Measurements from ENCODE around the gene IPO13. TPM values are rescaled to one million over a fixed set of nuclear protein-coding genes. Genes with fewer than 3 reads are reported as not detected.

The IPO13 gene
- total and polyA plus RNA-seq, 10 of the 15 experiments (the other 5 are each of a cell fraction or from before 2014, with no cell fraction given): 7.1 to 26.6 (median 15.9) TPM

DNA sequence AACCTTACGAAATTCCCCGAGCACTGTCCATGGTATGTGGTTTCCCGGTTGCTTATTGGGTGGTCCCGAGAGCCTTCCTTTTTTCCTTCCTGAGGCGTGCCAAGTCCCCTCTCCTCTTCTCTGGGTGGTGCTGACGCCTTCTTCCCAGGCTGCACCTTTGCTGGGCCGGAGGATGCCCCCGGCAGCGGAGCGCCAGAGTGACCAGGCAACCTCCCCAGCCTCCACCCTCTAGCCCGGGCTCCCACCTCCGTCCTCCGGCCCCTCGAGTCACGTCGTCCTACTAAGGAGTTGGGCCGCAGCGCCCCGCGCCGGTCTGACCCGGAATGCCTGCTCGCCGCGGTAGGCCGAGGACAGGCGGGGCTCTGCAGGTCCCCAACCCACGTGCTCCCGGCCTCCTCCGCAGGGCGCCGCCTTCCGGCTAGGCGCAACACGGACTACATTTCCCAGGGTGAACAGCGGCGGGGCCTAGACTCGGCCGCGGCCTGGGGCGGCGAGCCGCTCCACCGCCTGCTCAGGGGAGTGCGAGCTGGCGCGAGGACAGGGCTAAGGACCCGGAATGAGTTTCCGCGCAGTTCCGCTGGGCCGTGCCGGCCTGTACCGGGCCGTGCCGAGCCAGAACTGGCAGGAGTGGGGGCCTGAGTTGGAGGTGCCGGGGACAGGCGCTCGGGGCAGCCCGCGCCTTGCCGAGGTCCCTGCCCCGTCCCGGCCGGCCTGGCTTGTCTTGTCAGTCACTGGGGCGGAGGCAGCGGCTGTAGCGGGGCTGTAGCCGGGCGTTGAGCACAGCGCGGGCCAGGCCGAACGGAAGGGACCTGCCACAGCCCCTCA lies at the start of gene IPO13 (continued):
- TF ChIP-seq, protein P1, sequence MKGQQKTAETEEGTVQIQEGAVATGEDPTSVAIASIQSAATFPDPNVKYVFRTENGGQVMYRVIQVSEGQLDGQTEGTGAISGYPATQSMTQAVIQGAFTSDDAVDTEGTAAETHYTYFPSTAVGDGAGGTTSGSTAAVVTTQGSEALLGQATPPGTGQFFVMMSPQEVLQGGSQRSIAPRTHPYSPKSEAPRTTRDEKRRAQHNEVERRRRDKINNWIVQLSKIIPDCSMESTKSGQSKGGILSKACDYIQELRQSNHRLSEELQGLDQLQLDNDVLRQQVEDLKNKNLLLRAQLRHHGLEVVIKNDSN (IDR thresholded peaks at IDR 0.05; ENCODE audit: borderline replicate concordance, extremely low read length, insufficient read depth, low read depth, low read length): peak; percentile 89
- TF ChIP-seq ZNF207 (IDR thresholded peaks at IDR 0.05; ENCODE audit: borderline replicate concordance): peak; percentile 99
- TF ChIP-seq NR2C1 (IDR thresholded peaks at IDR 0.05): peak; percentile 69
- TF ChIP-seq ZBTB4 (CRISPR knock-in tag; IDR thresholded peaks at IDR 0.05): no peak
- peak; percentile 86 for TF ChIP-seq NBN (IDR thresholded peaks at IDR 0.05)
- TF ChIP-seq BHLHE40 (IDR thresholded peaks at IDR 0.05; ENCODE audit: borderline replicate concordance in 1 of 2, low read depth in 2 of 2, low read length in 1 of 2): peak; percentile 54 to 78; a peak in 3 of 4 replicates
- no peak for TF ChIP-seq KAT2A (conservative IDR thresholded peaks at IDR 0.05; ENCODE audit: control insufficient read depth, low read depth, low read length)
- TF ChIP-seq PAX8 (IDR thresholded peaks at IDR 0.05): no peak
- TF ChIP-seq HDGF (IDR thresholded peaks at IDR 0.05): peak; percentile 95; the same call in 1 of the 2 replicates
- peak; percentile 56 for TF ChIP-seq SP1 (IDR thresholded peaks at IDR 0.05; ENCODE audit: low read depth, low read length)
- TF ChIP-seq SUPT20H (IDR thresholded peaks at IDR 0.05; ENCODE audit: borderline replicate concordance, control insufficient read depth, low read depth, low read length): no peak
- TF ChIP-seq EZH2 (IDR thresholded peaks at IDR 0.05; ENCODE audit: borderline replicate concordance, control insufficient read depth, low read depth, low read length): no peak
- no peak for TF ChIP-seq BCL11A (IDR thresholded peaks at IDR 0.05; ENCODE audit: low read depth, low read length)
- TF ChIP-seq SUZ12 (IDR thresholded peaks at IDR 0.05; ENCODE audit: unreplicated experiment): no peak
- TF ChIP-seq, protein P2, sequence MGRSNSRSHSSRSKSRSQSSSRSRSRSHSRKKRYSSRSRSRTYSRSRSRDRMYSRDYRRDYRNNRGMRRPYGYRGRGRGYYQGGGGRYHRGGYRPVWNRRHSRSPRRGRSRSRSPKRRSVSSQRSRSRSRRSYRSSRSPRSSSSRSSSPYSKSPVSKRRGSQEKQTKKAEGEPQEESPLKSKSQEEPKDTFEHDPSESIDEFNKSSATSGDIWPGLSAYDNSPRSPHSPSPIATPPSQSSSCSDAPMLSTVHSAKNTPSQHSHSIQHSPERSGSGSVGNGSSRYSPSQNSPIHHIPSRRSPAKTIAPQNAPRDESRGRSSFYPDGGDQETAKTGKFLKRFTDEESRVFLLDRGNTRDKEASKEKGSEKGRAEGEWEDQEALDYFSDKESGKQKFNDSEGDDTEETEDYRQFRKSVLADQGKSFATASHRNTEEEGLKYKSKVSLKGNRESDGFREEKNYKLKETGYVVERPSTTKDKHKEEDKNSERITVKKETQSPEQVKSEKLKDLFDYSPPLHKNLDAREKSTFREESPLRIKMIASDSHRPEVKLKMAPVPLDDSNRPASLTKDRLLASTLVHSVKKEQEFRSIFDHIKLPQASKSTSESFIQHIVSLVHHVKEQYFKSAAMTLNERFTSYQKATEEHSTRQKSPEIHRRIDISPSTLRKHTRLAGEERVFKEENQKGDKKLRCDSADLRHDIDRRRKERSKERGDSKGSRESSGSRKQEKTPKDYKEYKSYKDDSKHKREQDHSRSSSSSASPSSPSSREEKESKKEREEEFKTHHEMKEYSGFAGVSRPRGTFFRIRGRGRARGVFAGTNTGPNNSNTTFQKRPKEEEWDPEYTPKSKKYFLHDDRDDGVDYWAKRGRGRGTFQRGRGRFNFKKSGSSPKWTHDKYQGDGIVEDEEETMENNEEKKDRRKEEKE (IDR thresholded peaks at IDR 0.05): no peak
- TF ChIP-seq CHD4 (IDR thresholded peaks at IDR 0.05): no peak
- no peak for TF ChIP-seq TBL1XR1 (IDR thresholded peaks at IDR 0.05; ENCODE audit: low read depth, low read length)
- TF ChIP-seq RELB (IDR thresholded peaks at IDR 0.05; ENCODE audit: low read depth): peak; percentile 70; the same call in 1 of the 2 replicates

All from GM12878 (cell line).